K562 (cell line): ENCODE results near the gene GTPBP1. TPM values are rescaled to one million over a fixed set of nuclear protein-coding genes. Genes with fewer than 3 reads are reported as not detected.

ENCODE experiments used
- ATAC-seq: fragments of 200-7000 bp; cut with Tn5 transposase; 3 replicates; pipeline ENCODE4 v1.9.1; 2020; ENCODE audit warnings: moderate library complexity
- BruUV-seq: library from RNA; stranded (reverse); fragments of 400-500 nt; replicated peaks from 2 replicates; lab custom pipeline; 2021; lab: Mats Ljungman, UMichigan
- CTCF ChIA-PET: fragments of 300-600 bp; formaldehyde crosslinking; extraction: SDS; loops from one replicate; lab custom pipeline; 2021; ENCODE audit warnings: low intra/inter-chr PET ratio; lab: Yijun Ruan, JAX
- POLR2A ChIA-PET: fragments of 300-600, 350-650 bp; sonication (Branson Sonifier 250); formaldehyde crosslinking; extraction: SDS; loops from one replicate; lab custom pipeline; 2021; ENCODE audit warnings: antibody characterized with exemption, inconsistent platforms; lab: Yijun Ruan, JAX
- DNase-seq, 4 experiments: peaks; one replicate each; pipeline versions ENCODE4 v3.0.0 to v3.0.0-alpha.2; 2011 to 2018; ENCODE audit warnings: low spot score in 3 of 4, mixed read lengths in 3 of 4; ENCODE audit errors: extremely low read depth in 1 of 4
- FAIRE-seq: peaks from 2 replicates; lab custom pipeline; 2011; peaks lifted over from hg19 to GRCh38; lab: Jason Lieb, UNC
- H2AFZ ChIP-seq: 2 replicates; pipeline ENCODE4 v1.6.0; 2011; ENCODE audit warnings: low read depth, low read length, control low read depth, inconsistent platforms
- H3K27ac ChIP-seq: fragments of 200-600 bp; 3 replicates; pipeline ENCODE4 v1.8.0; 2011; ENCODE audit warnings: low read depth, mild to moderate bottlenecking, control low read depth, inconsistent platforms, low read length, moderate library complexity, mixed read lengths; ENCODE audit errors: extremely low read depth
- H3K27me3 ChIP-seq, 2 experiments: fragments of 300-600 bp in 1 of 2; 2 replicates in 1 of 2; 3 replicates in 1 of 2; pipeline versions ENCODE4 v1.6.0 to v1.8.0; 2011; ENCODE audit warnings: inconsistent platforms in 2 of 2, low read length in 2 of 2, mild to moderate bottlenecking in 1 of 2, mixed read lengths in 1 of 2, moderate library complexity in 1 of 2; ENCODE audit not compliant: control insufficient read depth in 2 of 2, insufficient read depth in 2 of 2
- H3K36me3 ChIP-seq: fragments of 300-600 bp; 3 replicates; pipeline ENCODE4 v1.8.0; 2011; ENCODE audit warnings: mild to moderate bottlenecking, low read length, inconsistent platforms; ENCODE audit not compliant: control insufficient read depth, insufficient read depth
- H3K4me1 ChIP-seq, 2 experiments: fragments of 200-600 bp in 1 of 2; replicated peaks in 1 of 2; 2 replicates in 1 of 2; 3 replicates in 1 of 2; pipeline versions ENCODE4 v1.5.1 to v1.8.0; 2011; ENCODE audit warnings: inconsistent platforms in 2 of 2, low read length in 2 of 2, mild to moderate bottlenecking in 1 of 2, mixed read lengths in 1 of 2, moderate library complexity in 1 of 2; ENCODE audit not compliant: control insufficient read depth in 2 of 2, insufficient read depth in 2 of 2
- H3K4me2 ChIP-seq: 2 replicates; pipeline ENCODE4 v1.6.1; 2011; ENCODE audit warnings: low read length, control low read depth, inconsistent platforms, mixed read lengths; ENCODE audit not compliant: insufficient read depth
- H3K4me3 ChIP-seq: fragments of 200-600 bp; sonication (generic), shearing (Covaris generic); 2 replicates; pipeline ENCODE4 v1.5.1; 2016; ENCODE audit warnings: control low read depth, inconsistent platforms
- H3K79me2 ChIP-seq: fragments of 200-600 bp; 3 replicates; pipeline ENCODE4 v1.8.0; 2011; ENCODE audit warnings: low read length, inconsistent platforms; ENCODE audit not compliant: control insufficient read depth, insufficient read depth
- H3K9ac ChIP-seq, 2 experiments: 2 replicates each; pipeline versions ENCODE4 v1.6.0 to v1.6.1; 2011; ENCODE audit warnings: low read depth in 2 of 2, low read length in 2 of 2, control low read depth in 1 of 2, inconsistent platforms in 1 of 2, mild to moderate bottlenecking in 1 of 2, mixed read lengths in 1 of 2; ENCODE audit not compliant: insufficient read depth in 1 of 2
- H3K9me1 ChIP-seq: one replicate; pipeline ENCODE4 v1.6.0; 2011; ENCODE audit warnings: inconsistent platforms, mild to moderate bottlenecking, low read length, moderate library complexity; ENCODE audit not compliant: control insufficient read depth, insufficient read depth
- H3K9me3 ChIP-seq: replicated peaks from 2 replicates; pipeline ENCODE4 v1.5.1; 2011; ENCODE audit warnings: low read depth, low read length, inconsistent platforms; ENCODE audit not compliant: control insufficient read depth, insufficient read depth
- H4K20me1 ChIP-seq: replicated peaks from 2 replicates; pipeline ENCODE4 v1.6.1; 2011; ENCODE audit warnings: low read length, inconsistent platforms, mixed read lengths; ENCODE audit not compliant: control insufficient read depth, insufficient read depth
- DMBX1 ChIP-seq: fragments of 250-450 bp; sonication (Bioruptor Pico); IDR thresholded peaks from 2 replicates; pipeline ENCODE4 v1.8.0; 2022; ENCODE audit warnings: inconsistent platforms, mild to moderate bottlenecking, moderate library complexity, borderline replicate concordance
- EGR1 ChIP-seq: fragments of 450-650 bp; conservative IDR thresholded peaks from 2 replicates; pipeline ENCODE4 v1.6.1; 2017; ENCODE audit warnings: mild to moderate bottlenecking
- FOXJ2 ChIP-seq: fragments of 200-800 bp; sonication (Bioruptor generic); IDR thresholded peaks from 2 replicates; pipeline ENCODE4 v1.6.1; 2016; ENCODE audit warnings: missing genetic modification characterization, missing compliant biosample characterization
- GABPB2 ChIP-seq: fragments of 250-450 bp; sonication (Bioruptor Pico); conservative IDR thresholded peaks from 2 replicates; pipeline ENCODE4 v1.5.1; 2021; ENCODE audit warnings: mild to moderate bottlenecking
- GTF2A2 ChIP-seq: IDR thresholded peaks from 2 replicates; pipeline ENCODE4 v1.6.1; 2016; ENCODE audit warnings: mild to moderate bottlenecking, missing genetic modification characterization, missing compliant biosample characterization
- HBP1 ChIP-seq: fragments of 450-650 bp; formaldehyde crosslinking; IDR thresholded peaks from 2 replicates; pipeline ENCODE4 v1.4.0; 2022; ENCODE audit warnings: missing genetic modification characterization
- KAT8 ChIP-seq: fragments of 450-650 bp; IDR thresholded peaks from 2 replicates; pipeline ENCODE4 v1.6.1; 2016; ENCODE audit warnings: low read depth, mild to moderate bottlenecking
- MEIS2 ChIP-seq: fragments of 450-650 bp; IDR thresholded peaks from 2 replicates; pipeline ENCODE4 v1.6.1; 2014; ENCODE audit warnings: mild to moderate bottlenecking; ENCODE audit not compliant: partially characterized antibody
- RBM22 ChIP-seq: fragments of 200-400 bp; formaldehyde crosslinking; IDR thresholded peaks from 2 replicates; pipeline ENCODE4 v1.6.1; 2018; ENCODE audit warnings: low read length, low read depth; ENCODE audit not compliant: poor library complexity, severe bottlenecking
- SRSF1 ChIP-seq: fragments of 200-400 bp; formaldehyde crosslinking; IDR thresholded peaks from 2 replicates; pipeline ENCODE4 v1.6.1; 2017; ENCODE audit warnings: mild to moderate bottlenecking, low read depth, low read length, moderate library complexity
- U2AF2 ChIP-seq: fragments of 200-400 bp; formaldehyde crosslinking; optimal IDR thresholded peaks from 2 replicates; pipeline ENCODE3; 2017; ENCODE audit warnings: low read depth, mild to moderate bottlenecking, low read length
- ZFX ChIP-seq: sonication (generic); formaldehyde crosslinking; IDR thresholded peaks from 2 replicates; pipeline ENCODE4 v1.8.0; 2022; ENCODE audit warnings: mild to moderate bottlenecking, missing genetic modification reagents, moderate library complexity
- ZNF507 ChIP-seq: conservative IDR thresholded peaks from 2 replicates; pipeline ENCODE4 v1.6.1; 2017; ENCODE audit warnings: missing genetic modification characterization, missing compliant biosample characterization
- WGBS: fragments of 100-300 bp; shearing (Covaris generic); methylation state at CpG from one replicate; pipeline ENCODE4 v1.1.6; 2016; ENCODE audit warnings: low coverage, mixed read lengths; ENCODE audit not compliant: insufficient coverage; ENCODE audit errors: missing lambda C conversion rate; 5-methylcytosine and 5-hydroxymethylcytosine counted together
- in situ Hi-C: fragments of 300-500 bp; cut with MboI; formaldehyde crosslinking; loops from 4 replicates; pipeline ENCODE4 v1.15.0; 2018; ENCODE audit warnings: inconsistent platforms, mixed read lengths
- intact Hi-C: fragments of 100-400 bp; cut with micrococcal nuclease; formaldehyde crosslinking; loops from 2 replicates; pipeline ENCODE4 v1.14.2; 2022
- polyA plus RNA-seq, 8 experiments: library from polyadenylated mRNA; depleted of rRNA in 4 of 8; stranded (reverse) in 5 of 8; unstranded in 3 of 8; fragments of >200 nt; fragmentation: Nextera tagmentation in 2 of 8; fragmentation: Illumina TruSeq in 1 of 8; extraction: Ambion mirVana in 2 of 8; extraction: Trizol in 1 of 8; gene quantifications; 2 replicates each; pipeline versions ENCODE4 v1.2.1 to v1.2.3, GENCODE V29; 2011 to 2014; ENCODE audit warnings: inconsistent platforms in 1 of 8, missing spikeins in 1 of 8
- total RNA-seq, 7 experiments: library from RNA; depleted of rRNA in 6 of 7; stranded (reverse); fragments of >200 nt in 6 of 7; fragmentation: Illumina TruSeq in 2 of 7; extraction: Trizol in 2 of 7; gene quantifications; 2 replicates each; pipeline versions ENCODE4 v1.2.1 to v1.2.3, GENCODE V29; 2011 to 2021; ENCODE audit warnings: low replicate concordance in 1 of 7
- TF ChIP-seq, protein P1 (sequence below): fragments of 450-650 bp; IDR thresholded peaks from 2 replicates; pipeline ENCODE4 v1.6.1; 2016
- TF ChIP-seq, protein P2 (sequence below): fragments of 450-650 bp; IDR thresholded peaks from 2 replicates; pipeline ENCODE4 v1.6.1; 2018; ENCODE audit not compliant: partially characterized antibody
- TF ChIP-seq, protein P3 (sequence below): fragments of 250-450 bp; sonication (Bioruptor Pico); IDR thresholded peaks from 2 replicates; pipeline ENCODE4 v1.9.0; 2021; ENCODE audit warnings: mild to moderate bottlenecking

The GTPBP1 gene
- total and polyA plus RNA-seq, 9 of the 15 experiments (the other 6 are each of a cell fraction or from before 2014, with no cell fraction given) = 0.83 to 53.2 (median 23.3) TPM

DNA sequence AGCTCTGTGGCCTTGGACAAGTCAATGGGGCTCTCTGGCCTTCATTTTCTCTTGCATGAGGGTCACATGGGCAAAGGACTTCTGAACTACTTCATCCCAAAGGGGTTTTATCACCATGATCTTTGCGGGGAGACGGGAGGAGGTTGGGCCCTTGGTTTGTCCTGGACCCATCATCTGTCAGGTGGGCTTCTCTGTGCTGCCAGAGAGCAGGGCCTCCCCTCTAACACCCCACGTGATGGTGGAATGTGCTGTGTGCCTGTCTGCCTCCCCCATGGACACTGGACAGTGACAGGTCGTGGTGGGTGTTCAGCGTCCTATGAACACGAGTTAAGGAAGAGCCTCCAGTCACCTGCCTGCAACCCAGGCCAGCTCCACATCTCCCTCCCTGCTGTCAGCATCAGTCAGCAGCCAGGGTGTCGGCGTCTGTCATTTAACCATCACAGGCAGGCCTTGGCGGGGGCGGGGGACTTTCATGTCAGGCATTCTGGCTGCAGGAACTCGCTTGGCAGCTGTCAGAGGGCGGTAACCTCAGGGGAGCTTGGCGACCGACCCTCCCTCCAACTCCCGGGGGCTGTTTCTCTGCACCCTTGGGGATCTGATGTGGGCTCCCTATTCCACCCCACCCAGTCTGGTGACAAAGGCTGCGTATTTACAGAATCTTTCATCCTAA lies 52.7 kb downstream of the GTPBP1 start:
- H3K4me1 ChIP-seq = peaks cover 4 to 47% of the 10 kb centered on the region in 2 experiments; a peak in 4 of 5 replicates
- no TSS peak for BruUV-seq
- no peaks in the 10 kb centered on the region for H3K27me3 ChIP-seq
- peak overlapping the region in 1 of 2 experiments; percentile 6; a peak in 2 of 4 replicates for H3K9ac ChIP-seq
- H3K79me2 ChIP-seq = peaks cover 22% of the 10 kb centered on the region
- H3K36me3 ChIP-seq = peaks cover 5% of the 10 kb centered on the region; the same call in 1 of the 3 replicates
- no peak for ATAC-seq
- no peak overlapping the region for H3K27ac ChIP-seq
- no peak overlapping the region for H3K4me2 ChIP-seq
- CTCF ChIA-PET = no interaction called here
- no peaks in the 10 kb centered on the region; the same call in 1 of the 2 replicates for H4K20me1 ChIP-seq
- no peaks in the 10 kb centered on the region for H3K9me1 ChIP-seq
- H2AFZ ChIP-seq = no peak overlapping the region
- 36% methylated on average over 11 of the region's 16 CpGs for WGBS
- intact Hi-C loops = no loop called here
- H3K4me3 ChIP-seq = no peak overlapping the region
- FAIRE-seq = no peak
- in situ Hi-C loops = no loop called here
- POLR2A ChIA-PET = interaction anchor here (0.6 to 5.3 kb wide), 4 partner anchors 10 to 103 kb away, joined by 3 to 25 read pairs (median 4); no protein-coding TSS in a partner anchor
- peak in 1 of 4 experiments; percentile 20 for DNase-seq
- H3K9me3 ChIP-seq = no peaks in the 10 kb centered on the region
- no peak for TF ChIP-seq DMBX1
- TF ChIP-seq KAT8 = no peak
- TF ChIP-seq FOXJ2 (tag) = no peak
- TF ChIP-seq, protein P1, sequence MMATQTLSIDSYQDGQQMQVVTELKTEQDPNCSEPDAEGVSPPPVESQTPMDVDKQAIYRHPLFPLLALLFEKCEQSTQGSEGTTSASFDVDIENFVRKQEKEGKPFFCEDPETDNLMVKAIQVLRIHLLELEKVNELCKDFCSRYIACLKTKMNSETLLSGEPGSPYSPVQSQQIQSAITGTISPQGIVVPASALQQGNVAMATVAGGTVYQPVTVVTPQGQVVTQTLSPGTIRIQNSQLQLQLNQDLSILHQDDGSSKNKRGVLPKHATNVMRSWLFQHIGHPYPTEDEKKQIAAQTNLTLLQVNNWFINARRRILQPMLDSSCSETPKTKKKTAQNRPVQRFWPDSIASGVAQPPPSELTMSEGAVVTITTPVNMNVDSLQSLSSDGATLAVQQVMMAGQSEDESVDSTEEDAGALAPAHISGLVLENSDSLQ = peak; percentile 61
- peak; percentile 59; the same call in 1 of the 2 replicates for TF ChIP-seq EGR1
- no peak for TF ChIP-seq ZNF507
- TF ChIP-seq GABPB2 = no peak
- no peak for TF ChIP-seq RBM22
- no peak for TF ChIP-seq U2AF2
- TF ChIP-seq ZFX (CRISPR knock-in tag) = no peak
- no peak for TF ChIP-seq HBP1 (CRISPR knock-in tag)
- no peak for TF ChIP-seq SRSF1
- peak; percentile 45 for TF ChIP-seq MEIS2
- TF ChIP-seq, protein P2, sequence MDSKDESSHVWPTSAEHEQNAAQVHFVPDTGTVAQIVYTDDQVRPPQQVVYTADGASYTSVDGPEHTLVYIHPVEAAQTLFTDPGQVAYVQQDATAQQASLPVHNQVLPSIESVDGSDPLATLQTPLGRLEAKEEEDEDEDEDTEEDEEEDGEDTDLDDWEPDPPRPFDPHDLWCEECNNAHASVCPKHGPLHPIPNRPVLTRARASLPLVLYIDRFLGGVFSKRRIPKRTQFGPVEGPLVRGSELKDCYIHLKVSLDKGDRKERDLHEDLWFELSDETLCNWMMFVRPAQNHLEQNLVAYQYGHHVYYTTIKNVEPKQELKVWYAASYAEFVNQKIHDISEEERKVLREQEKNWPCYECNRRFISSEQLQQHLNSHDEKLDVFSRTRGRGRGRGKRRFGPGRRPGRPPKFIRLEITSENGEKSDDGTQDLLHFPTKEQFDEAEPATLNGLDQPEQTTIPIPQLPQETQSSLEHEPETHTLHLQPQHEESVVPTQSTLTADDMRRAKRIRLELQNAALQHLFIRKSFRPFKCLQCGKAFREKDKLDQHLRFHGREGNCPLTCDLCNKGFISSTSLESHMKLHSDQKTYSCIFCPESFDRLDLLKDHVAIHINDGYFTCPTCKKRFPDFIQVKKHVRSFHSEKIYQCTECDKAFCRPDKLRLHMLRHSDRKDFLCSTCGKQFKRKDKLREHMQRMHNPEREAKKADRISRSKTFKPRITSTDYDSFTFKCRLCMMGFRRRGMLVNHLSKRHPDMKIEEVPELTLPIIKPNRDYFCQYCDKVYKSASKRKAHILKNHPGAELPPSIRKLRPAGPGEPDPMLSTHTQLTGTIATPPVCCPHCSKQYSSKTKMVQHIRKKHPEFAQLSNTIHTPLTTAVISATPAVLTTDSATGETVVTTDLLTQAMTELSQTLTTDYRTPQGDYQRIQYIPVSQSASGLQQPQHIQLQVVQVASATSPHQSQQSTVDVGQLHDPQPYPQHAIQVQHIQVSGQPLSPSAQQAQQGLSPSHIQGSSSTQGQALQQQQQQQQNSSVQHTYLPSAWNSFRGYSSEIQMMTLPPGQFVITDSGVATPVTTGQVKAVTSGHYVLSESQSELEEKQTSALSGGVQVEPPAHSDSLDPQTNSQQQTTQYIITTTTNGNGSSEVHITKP = peak; percentile 83
- TF ChIP-seq GTF2A2 (tag) = no peak
- TF ChIP-seq, protein P3, sequence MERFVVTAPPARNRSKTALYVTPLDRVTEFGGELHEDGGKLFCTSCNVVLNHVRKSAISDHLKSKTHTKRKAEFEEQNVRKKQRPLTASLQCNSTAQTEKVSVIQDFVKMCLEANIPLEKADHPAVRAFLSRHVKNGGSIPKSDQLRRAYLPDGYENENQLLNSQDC = no peak
